ENCODE measurements around the gene MROH9. TPM values are rescaled to one million over a fixed set of nuclear protein-coding genes. Genes with fewer than 3 reads are reported as not detected.

The MROH9 gene
- not detected for polyA plus RNA-seq (2013, experiment 1 of 2)
- polyA plus RNA-seq (2013, experiment 2 of 2) = not detected

GRCh38 chr1:170935231-170935630 lies at the start of gene MROH9:
Gene MROH9 (plus strand): TSS chr1:170935534. CDS start chr1:170945557, 10,023 bp downstream.
- Histone ChIP-seq H3K4me1 (ENCODE audit: control insufficient read depth, insufficient read depth, low read depth, low read length) (no peaks in the 10 kb centered on the region), H4K8ac (ENCODE audit: low read length) (no peak within 1 kb of the TSS), H3K9me3 (ENCODE audit: control insufficient read depth, low read length) (no peaks in the 10 kb centered on the region), H3K18ac (ENCODE audit: low read depth in 1 of 2, low read length in 2 of 2) (no peak within 1 kb of the TSS), H2BK120ac (ENCODE audit: low read depth, low read length) (no peak within 1 kb of the TSS), H3K27me3 (ENCODE audit: control insufficient read depth in 1 of 2, insufficient read depth in 1 of 2, low read length in 2 of 2) (peaks cover 0 to 5% of the 10 kb centered on the region in 2 experiments), H2BK12ac (ENCODE audit: low read length in 2 of 2) (no peak within 1 kb of the TSS), H3K4me2 (ENCODE audit: low read length, poor library complexity, severe bottlenecking) (no peak within 1 kb of the TSS), H2AFZ (ENCODE audit: low read depth, low read length) (no peak within 1 kb of the TSS), H3K27ac (ENCODE audit: low read length, poor library complexity, severe bottlenecking) (no peak within 1 kb of the TSS), H3K14ac (ENCODE audit: low read length in 2 of 2) (no peak within 1 kb of the TSS), H3K79me1 (replicated peaks; ENCODE audit: low read length, poor library complexity, severe bottlenecking) (no peaks in the 10 kb centered on the region), H3K9ac (ENCODE audit: low read length) (no peak within 1 kb of the TSS), H3K4me3 (ENCODE audit: insufficient read depth in 1 of 2, low read depth in 1 of 2, low read length in 2 of 2) (no peak within 1 kb of the TSS), H3K23ac (ENCODE audit: low read length in 2 of 2) (no peak within 1 kb of the TSS), H2AK5ac (ENCODE audit: low read length, severe bottlenecking) (no peak within 1 kb of the TSS), H3K36me3 (ENCODE audit: control insufficient read depth in 1 of 2, insufficient read depth in 2 of 2, low read depth in 1 of 2, low read length in 2 of 2) (no peaks in the 10 kb centered on the region), H2BK15ac (ENCODE audit: low read depth, poor library complexity, severe bottlenecking) (no peak within 1 kb of the TSS), H2BK5ac (ENCODE audit: low read depth, low read length, poor library complexity, severe bottlenecking) (no peak within 1 kb of the TSS), H4K91ac (ENCODE audit: low read length) (no peak within 1 kb of the TSS), H3K4ac (ENCODE audit: low read depth in 1 of 2, low read length in 2 of 2) (no peak within 1 kb of the TSS)
- no CpG with 5 or more reads among the region's 2 CpGs for WGBS
- no peak for DNase-seq

- H4K91ac ChIP-seq (ENCODE audit: low read length) = no peak overlapping the region
- WGBS = 81% methylated on average over 3 of the region's 3 CpGs
- no peak for DNase-seq
These were observed 49.8 kb upstream of the MROH9 start for GRCh38 chr1:170885551-170885950.

GRCh38 chr1:170886460-170886859 lies 48.9 kb upstream of the MROH9 start:
- Histone ChIP-seq H3K27me3 (ENCODE audit: control insufficient read depth in 1 of 2, insufficient read depth in 1 of 2, low read length in 2 of 2) (no peaks in the 10 kb centered on the region), H2BK5ac (ENCODE audit: low read depth, low read length, poor library complexity, severe bottlenecking) (no peak overlapping the region), H3K27ac (ENCODE audit: low read length, poor library complexity, severe bottlenecking) (no peak overlapping the region), H3K18ac (ENCODE audit: low read depth in 1 of 2, low read length in 2 of 2) (no peak overlapping the region), H2BK12ac (ENCODE audit: low read length in 2 of 2) (no peak overlapping the region), H3K23ac (ENCODE audit: low read length in 2 of 2) (no peak overlapping the region), H2AK5ac (ENCODE audit: low read length, severe bottlenecking) (no peak overlapping the region), H3K9me3 (ENCODE audit: control insufficient read depth, low read length) (no peaks in the 10 kb centered on the region), H2AFZ (ENCODE audit: low read depth, low read length) (no peak overlapping the region), H2BK120ac (ENCODE audit: low read depth, low read length) (no peak overlapping the region), H4K8ac (ENCODE audit: low read length) (no peak overlapping the region), H3K4ac (ENCODE audit: low read depth in 1 of 2, low read length in 2 of 2) (no peak overlapping the region), H3K14ac (ENCODE audit: low read length in 2 of 2) (no peak overlapping the region), H4K91ac (ENCODE audit: low read length) (no peak overlapping the region), H3K9ac (ENCODE audit: low read length) (no peak overlapping the region), H3K4me3 (ENCODE audit: insufficient read depth in 1 of 2, low read depth in 1 of 2, low read length in 2 of 2) (no peak overlapping the region), H2BK15ac (ENCODE audit: low read depth, poor library complexity, severe bottlenecking) (no peak overlapping the region), H3K4me1 (ENCODE audit: control insufficient read depth, insufficient read depth, low read depth, low read length) (no peaks in the 10 kb centered on the region), H3K79me1 (replicated peaks; ENCODE audit: low read length, poor library complexity, severe bottlenecking) (no peaks in the 10 kb centered on the region), H3K36me3 (ENCODE audit: control insufficient read depth in 1 of 2, insufficient read depth in 2 of 2, low read depth in 1 of 2, low read length in 2 of 2) (no peaks in the 10 kb centered on the region), H3K4me2 (ENCODE audit: low read length, poor library complexity, severe bottlenecking) (no peak overlapping the region)
- no peak for DNase-seq
- 67% methylated on average over 2 of the region's 3 CpGs for WGBS

More at GRCh38 chr1:170885551-170885950, 49.8 kb upstream of the MROH9 start:
- no peak overlapping the region for H2BK120ac ChIP-seq (ENCODE audit: low read depth, low read length)
- H3K23ac ChIP-seq (ENCODE audit: low read length in 2 of 2) = no peak overlapping the region
- no peak overlapping the region for H2BK12ac ChIP-seq (ENCODE audit: low read length in 2 of 2)
- H3K79me1 ChIP-seq (replicated peaks; ENCODE audit: low read length, poor library complexity, severe bottlenecking) = no peaks in the 10 kb centered on the region
- no peak overlapping the region for H3K18ac ChIP-seq (ENCODE audit: low read depth in 1 of 2, low read length in 2 of 2)
- H3K27me3 ChIP-seq (ENCODE audit: control insufficient read depth in 1 of 2, insufficient read depth in 1 of 2, low read length in 2 of 2) = no peaks in the 10 kb centered on the region
- no peak overlapping the region for H3K9ac ChIP-seq (ENCODE audit: low read length)
- no peak overlapping the region for H2BK5ac ChIP-seq (ENCODE audit: low read depth, low read length, poor library complexity, severe bottlenecking)
- no peak overlapping the region for H2AFZ ChIP-seq (ENCODE audit: low read depth, low read length)
- no peak overlapping the region for H2AK5ac ChIP-seq (ENCODE audit: low read length, severe bottlenecking)
- H3K4me1 ChIP-seq (ENCODE audit: control insufficient read depth, insufficient read depth, low read depth, low read length) = no peaks in the 10 kb centered on the region
- H3K27ac ChIP-seq (ENCODE audit: low read length, poor library complexity, severe bottlenecking) = no peak overlapping the region
- no peak overlapping the region for H3K14ac ChIP-seq (ENCODE audit: low read length in 2 of 2)
- no peaks in the 10 kb centered on the region for H3K9me3 ChIP-seq (ENCODE audit: control insufficient read depth, low read length)
- no peak overlapping the region for H3K4me2 ChIP-seq (ENCODE audit: low read length, poor library complexity, severe bottlenecking)
- H3K4me3 ChIP-seq (ENCODE audit: insufficient read depth in 1 of 2, low read depth in 1 of 2, low read length in 2 of 2) = no peak overlapping the region
- no peaks in the 10 kb centered on the region for H3K36me3 ChIP-seq (ENCODE audit: control insufficient read depth in 1 of 2, insufficient read depth in 2 of 2, low read depth in 1 of 2, low read length in 2 of 2)
- no peak overlapping the region for H3K4ac ChIP-seq (ENCODE audit: low read depth in 1 of 2, low read length in 2 of 2)
- no peak overlapping the region for H4K8ac ChIP-seq (ENCODE audit: low read length)
- H2BK15ac ChIP-seq (ENCODE audit: low read depth, poor library complexity, severe bottlenecking) = no peak overlapping the region

GRCh38 chr1:170887726-170888125 lies 47.6 kb upstream of the MROH9 start:
- Histone ChIP-seq H3K4ac (ENCODE audit: low read depth in 1 of 2, low read length in 2 of 2) (no peak overlapping the region), H2AK5ac (ENCODE audit: low read length, severe bottlenecking) (no peak overlapping the region), H3K27ac (ENCODE audit: low read length, poor library complexity, severe bottlenecking) (no peak overlapping the region), H3K14ac (ENCODE audit: low read length in 2 of 2) (no peak overlapping the region), H3K4me3 (ENCODE audit: insufficient read depth in 1 of 2, low read depth in 1 of 2, low read length in 2 of 2) (no peak overlapping the region), H4K91ac (ENCODE audit: low read length) (no peak overlapping the region), H4K8ac (ENCODE audit: low read length) (no peak overlapping the region), H3K4me1 (ENCODE audit: control insufficient read depth, insufficient read depth, low read depth, low read length) (no peaks in the 10 kb centered on the region), H3K36me3 (ENCODE audit: control insufficient read depth in 1 of 2, insufficient read depth in 2 of 2, low read depth in 1 of 2, low read length in 2 of 2) (no peaks in the 10 kb centered on the region), H2BK12ac (ENCODE audit: low read length in 2 of 2) (no peak overlapping the region), H2BK15ac (ENCODE audit: low read depth, poor library complexity, severe bottlenecking) (no peak overlapping the region), H2BK5ac (ENCODE audit: low read depth, low read length, poor library complexity, severe bottlenecking) (no peak overlapping the region), H3K79me1 (replicated peaks; ENCODE audit: low read length, poor library complexity, severe bottlenecking) (no peaks in the 10 kb centered on the region), H3K9ac (ENCODE audit: low read length) (no peak overlapping the region), H2BK120ac (ENCODE audit: low read depth, low read length) (no peak overlapping the region), H3K4me2 (ENCODE audit: low read length, poor library complexity, severe bottlenecking) (no peak overlapping the region), H3K9me3 (ENCODE audit: control insufficient read depth, low read length) (no peaks in the 10 kb centered on the region), H2AFZ (ENCODE audit: low read depth, low read length) (no peak overlapping the region), H3K18ac (ENCODE audit: low read depth in 1 of 2, low read length in 2 of 2) (no peak overlapping the region), H3K27me3 (ENCODE audit: control insufficient read depth in 1 of 2, insufficient read depth in 1 of 2, low read length in 2 of 2) (no peaks in the 10 kb centered on the region), H3K23ac (ENCODE audit: low read length in 2 of 2) (no peak overlapping the region)
- WGBS = 89% methylated on average over 2 of the region's 2 CpGs
- DNase-seq = no peak
